GM19043 (cell line): ENCODE measurements around the gene FRMPD2.
"Not testable (repeated sequence)": the region's sequence is repeated elsewhere in the genome, so short reads cannot be mapped to it uniquely, and the experiment has no call there.

Experiments
- ATAC-seq: cut with Tn5 transposase; IDR thresholded peaks from one replicate; pipeline ENCODE4 v1.9.1; 2021; ENCODE audit warnings: low read depth; ENCODE audit not compliant: unreplicated experiment

FRMPD2 gene

GRCh38 chr10:48235501-48235900 is 39.0 kb downstream of the FRMPD2 start:
- no peak for ATAC-seq

GRCh38 chr10:48234787-48235186 is 39.7 kb downstream of the FRMPD2 start:
- no peak for ATAC-seq

- no peak for ATAC-seq
Measured at GRCh38 chr10:48234295-48234694, 40.2 kb downstream of the FRMPD2 start.

GRCh38 chr10:48233559-48234005 is 40.9 kb downstream of the FRMPD2 start:
- ATAC-seq, result no peak

GRCh38 chr10:48232717-48233447 is 41.6 kb downstream of the FRMPD2 start:
- no peak for ATAC-seq

- peak; percentile 76 for ATAC-seq
Measured at GRCh38 chr10:48231699-48232315, 42.7 kb downstream of the FRMPD2 start.

- peak; percentile 46 for ATAC-seq
Measured at GRCh38 chr10:48231178-48231577, 43.3 kb downstream of the FRMPD2 start.

GRCh38 chr10:48227213-48227612 is 47.3 kb downstream of the FRMPD2 start:
- ATAC-seq, result no peak

- ATAC-seq, result no peak
Measured at GRCh38 chr10:48224979-48225560, 49.4 kb downstream of the FRMPD2 start.

GRCh38 chr10:48224296-48224695 is 50.2 kb downstream of the FRMPD2 start:
- ATAC-seq, result no peak

GRCh38 chr10:48221814-48222213 is 52.7 kb downstream of the FRMPD2 start:
- no peak for ATAC-seq

- ATAC-seq, result not testable (repeated sequence)
Measured at GRCh38 chr10:48221031-48221430, 53.5 kb downstream of the FRMPD2 start.

GRCh38 chr10:48219194-48219593 is 55.3 kb downstream of the FRMPD2 start:
- ATAC-seq, result no peak

GRCh38 chr10:48216744-48217143 is 57.8 kb downstream of the FRMPD2 start:
- ATAC-seq, result no peak

GRCh38 chr10:48216204-48216505 is 58.3 kb downstream of the FRMPD2 start:
- no peak for ATAC-seq

GRCh38 chr10:48215486-48216203 is 58.9 kb downstream of the FRMPD2 start:
- ATAC-seq, result no peak

GRCh38 chr10:48214716-48215485 is 59.6 kb downstream of the FRMPD2 start:
- ATAC-seq, result no peak

GRCh38 chr10:48213047-48213446 is 61.4 kb downstream of the FRMPD2 start:
- no peak for ATAC-seq

GRCh38 chr10:48211777-48212176 is 62.7 kb downstream of the FRMPD2 start:
- no peak for ATAC-seq

GRCh38 chr10:48210966-48211365 is 63.5 kb downstream of the FRMPD2 start:
- no peak for ATAC-seq

GRCh38 chr10:48210391-48210790 is 64.1 kb downstream of the FRMPD2 start:
- ATAC-seq, result no peak
